ENCODE data around the gene HIC1. TPM values are rescaled to one million over a fixed set of nuclear protein-coding genes. Genes with fewer than 3 reads are reported as not detected.

The HIC1 gene
- polyA plus RNA-seq, 3 donors, result 0.13 to 14.2 (median 0.30) TPM

- no peaks in the 10 kb centered on the region for H3K36me3 Mint-ChIP-seq
Observed at GRCh38 chr17:2009737-2010136, 45.2 kb upstream of the HIC1 start.

More at GRCh38 chr17:2009737-2010136, 45.2 kb upstream of the HIC1 start:
- Histone ChIP-seq H3K36me3 (replicated peaks in 1 of 2; ENCODE audit: control insufficient read depth in 1 of 2, insufficient read depth in 2 of 2, low read length in 2 of 2) (no peaks in the 10 kb centered on the region), H3K79me2 (ENCODE audit: insufficient read depth, low read length) (no peaks in the 10 kb centered on the region), H3K9ac (ENCODE audit: insufficient read depth, low read length, poor library complexity, severe bottlenecking) (no peak overlapping the region), H3K4me3 (replicated peaks in 1 of 3; ENCODE audit: low read depth in 2 of 3, low read length in 3 of 3) (no peak overlapping the region), H3K27ac (ENCODE audit: low read depth in 1 of 2, low read length in 2 of 2) (no peak overlapping the region), H3K9me3 (replicated peaks in 1 of 2; ENCODE audit: control insufficient read depth in 1 of 2, insufficient read depth in 1 of 2, low read length in 2 of 2) (peaks cover 0 to 6% of the 10 kb centered on the region in 2 donors), H3K27me3 (ENCODE audit: control insufficient read depth in 2 of 2, insufficient read depth in 2 of 2, low read length in 2 of 2) (no peaks in the 10 kb centered on the region), H4K20me1 (ENCODE audit: insufficient read depth, low read length) (no peaks in the 10 kb centered on the region), H2AFZ (ENCODE audit: insufficient read depth, low read depth, low read length, poor library complexity, severe bottlenecking) (no peak overlapping the region), H3K4me2 (replicated peaks; ENCODE audit: extremely low read depth, low read length, poor library complexity, severe bottlenecking) (no peak overlapping the region), H3K4me1 (ENCODE audit: control insufficient read depth in 1 of 2, insufficient read depth in 2 of 2, low read length in 2 of 2) (peaks cover 0 to 3% of the 10 kb centered on the region in 2 donors)
- peaks cover 17% of the 10 kb centered on the region for H3K4me1 Mint-ChIP-seq
- H3K9me3 Mint-ChIP-seq, result peaks cover 0 to 6% (median 3%) of the 10 kb centered on the region in 7 donors
- H3K27ac Mint-ChIP-seq, result no peak overlapping the region
- H3K4me3 Mint-ChIP-seq, result no peak overlapping the region
- WGBS (ENCODE audit: insufficient coverage), result no CpG with 5 or more reads among the region's 10 CpGs
- TF ChIP-seq CTCF (IDR thresholded peaks at IDR 0.05), result no peak
- no peak for DNase-seq
- intact Hi-C loops (cut with micrococcal nuclease), result no loop called here
- peaks cover 0 to 13% (median 11%) of the 10 kb centered on the region in 3 donors for H3K27me3 Mint-ChIP-seq (ENCODE audit: low read depth in 3 of 3)
